Gastrocnemius medialis (tissue), 4 donors: ENCODE results near the gene CARD9. TPM values are rescaled to one million over a fixed set of nuclear protein-coding genes. Genes with fewer than 3 reads are reported as not detected.

Experiments used
- ATAC-seq, 2 donors: fragments of 150-250 bp; one replicate each; pipeline ENCODE4 v1.9.1; 2016
- DNase-seq, 2 donors: peaks; one replicate each; pipeline ENCODE4 v3.0.0-alpha.2; 2019
- H3K27ac ChIP-seq, 4 donors: fragments of 200-600 bp; sonication (generic); 1 replicate in 1 of 4; 2 replicates in 3 of 4; pipeline ENCODE4 v1.5.1; 2016 to 2018; ENCODE audit warnings: mild to moderate bottlenecking in 2 of 4, moderate library complexity in 1 of 4
- H3K27me3 ChIP-seq, 3 donors: fragments of 200-600 bp; sonication (generic) in 2 of 3; 1 replicate in 1 of 3; 2 replicates in 2 of 3; pipeline versions ENCODE4 v1.5.1 to v1.6.0; 2016 to 2019; ENCODE audit warnings: mild to moderate bottlenecking in 1 of 3, moderate library complexity in 1 of 3
- H3K36me3 ChIP-seq, 2 donors: fragments of 200-600 bp; sonication (generic) in 1 of 2; one replicate each; pipeline ENCODE4 v1.5.1; 2017 to 2018
- H3K4me1 ChIP-seq, 2 donors: fragments of 200-600 bp; sonication (generic) in 1 of 2; one replicate each; pipeline ENCODE4 v1.5.1; 2016 to 2017; ENCODE audit warnings: mild to moderate bottlenecking in 2 of 2
- H3K4me3 ChIP-seq, 4 donors: fragments of 200-600 bp; sonication (generic) in 3 of 4; 1 replicate in 1 of 4; 2 replicates in 3 of 4; pipeline ENCODE4 v1.5.1; 2016 to 2019; ENCODE audit warnings: mild to moderate bottlenecking in 2 of 4
- H3K9me3 ChIP-seq, 3 donors: fragments of 200-600 bp; sonication (generic) in 2 of 3; 1 replicate in 1 of 3; 2 replicates in 2 of 3; pipeline ENCODE4 v1.5.1; 2016 to 2019
- POLR2A ChIP-seq, 2 donors: fragments of 450-650 bp; IDR thresholded peaks; one replicate each; pipeline ENCODE4 v1.6.1; 2017; ENCODE audit warnings: antibody characterized with exemption in 2 of 2, mild to moderate bottlenecking in 2 of 2, moderate library complexity in 2 of 2
- in situ Hi-C, 4 donors: fragments of 200-750 bp; cut with MboI; loops; one replicate each; pipeline versions ENCODE4 v1.15.0 to v1.8.0; 2017; ENCODE audit warnings: low sequenced_read_pairs in 4 of 4
- intact Hi-C: fragments of 100-400 bp; cut with DNase I; formaldehyde crosslinking; loops from one replicate; pipeline ENCODE4 v1.15.1; 2023; ENCODE audit warnings: low total_unique reads
- total RNA-seq, 4 donors: library from RNA; depleted of rRNA; stranded (reverse); fragments of >200 nt; gene quantifications; one replicate each; pipeline versions ENCODE4 v1.1.0 to v1.2.3, GENCODE V29; 2016
- TF ChIP-seq, protein P1 (sequence below), 5 experiments: fragments of 450-650 bp in 3 of 5; fragments of 200-600 bp in 2 of 5; sonication (generic) in 2 of 5; IDR thresholded peaks in 4 of 5; conservative IDR thresholded peaks in 1 of 5; 1 replicate in 4 of 5; 2 replicates in 1 of 5; pipeline ENCODE4 v1.5.1; 2016 to 2019; ENCODE audit warnings: antibody characterized with exemption in 5 of 5, mild to moderate bottlenecking in 3 of 5, moderate library complexity in 3 of 5

Gene CARD9
- total RNA-seq, 4 donors from 2014 or later, result 0.34 to 1.2 (median 0.69) TPM

DNA sequence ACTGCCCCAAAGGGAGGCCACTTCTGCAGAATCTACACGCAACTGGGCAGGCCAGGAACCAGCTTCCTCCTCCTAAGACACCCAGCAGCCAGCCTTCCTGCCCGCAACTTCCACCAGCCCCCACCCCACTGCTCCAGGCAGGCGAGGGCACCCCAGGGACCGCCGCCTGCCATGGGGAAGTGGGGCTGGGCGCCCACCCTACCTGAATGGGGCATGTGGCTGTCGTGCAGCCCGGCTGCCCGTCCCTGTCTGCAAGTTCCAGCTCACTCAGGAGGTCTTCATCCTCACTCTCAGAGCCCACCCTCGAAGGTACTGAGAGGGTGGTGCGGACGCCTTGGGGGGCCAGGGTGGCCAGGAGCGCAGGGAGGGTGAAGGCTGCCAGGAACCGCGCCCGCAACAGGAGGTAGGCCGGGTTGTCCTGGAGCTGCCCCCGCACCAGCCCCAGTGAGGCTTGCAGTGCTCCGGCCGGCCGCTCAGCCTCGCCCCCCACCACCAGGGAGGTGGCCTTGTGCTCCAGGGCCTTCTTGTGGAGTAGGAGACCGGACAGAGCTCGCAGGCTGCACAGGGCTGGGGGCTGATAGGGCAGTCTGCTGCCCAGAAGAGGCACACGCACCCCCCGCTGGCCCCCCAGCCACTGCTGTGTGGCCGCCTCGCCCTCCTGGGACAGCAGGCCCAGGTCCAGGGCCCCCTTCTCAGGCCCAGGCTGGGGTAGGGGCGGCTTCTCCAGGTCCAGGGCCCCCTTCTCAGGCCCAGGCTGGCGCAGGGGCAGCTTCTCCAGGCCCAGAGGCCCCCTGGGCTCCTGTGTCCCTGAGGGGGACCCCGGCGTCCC, 4.1 kb upstream of the CARD9 start:
- H3K4me1 ChIP-seq, result no peaks in the 10 kb centered on the region
- peaks cover 0 to 35% of the 10 kb centered on the region in 2 donors for H3K36me3 ChIP-seq
- H3K4me3 ChIP-seq, result no peak overlapping the region
- ATAC-seq, result no peak
- intact Hi-C loops (no loop called here), in situ Hi-C loops (no loop called here)
- H3K27ac ChIP-seq, result no peak overlapping the region
- TF ChIP-seq POLR2A (IDR thresholded peaks at IDR 0.05), result no peak
- TF ChIP-seq, protein P1, sequence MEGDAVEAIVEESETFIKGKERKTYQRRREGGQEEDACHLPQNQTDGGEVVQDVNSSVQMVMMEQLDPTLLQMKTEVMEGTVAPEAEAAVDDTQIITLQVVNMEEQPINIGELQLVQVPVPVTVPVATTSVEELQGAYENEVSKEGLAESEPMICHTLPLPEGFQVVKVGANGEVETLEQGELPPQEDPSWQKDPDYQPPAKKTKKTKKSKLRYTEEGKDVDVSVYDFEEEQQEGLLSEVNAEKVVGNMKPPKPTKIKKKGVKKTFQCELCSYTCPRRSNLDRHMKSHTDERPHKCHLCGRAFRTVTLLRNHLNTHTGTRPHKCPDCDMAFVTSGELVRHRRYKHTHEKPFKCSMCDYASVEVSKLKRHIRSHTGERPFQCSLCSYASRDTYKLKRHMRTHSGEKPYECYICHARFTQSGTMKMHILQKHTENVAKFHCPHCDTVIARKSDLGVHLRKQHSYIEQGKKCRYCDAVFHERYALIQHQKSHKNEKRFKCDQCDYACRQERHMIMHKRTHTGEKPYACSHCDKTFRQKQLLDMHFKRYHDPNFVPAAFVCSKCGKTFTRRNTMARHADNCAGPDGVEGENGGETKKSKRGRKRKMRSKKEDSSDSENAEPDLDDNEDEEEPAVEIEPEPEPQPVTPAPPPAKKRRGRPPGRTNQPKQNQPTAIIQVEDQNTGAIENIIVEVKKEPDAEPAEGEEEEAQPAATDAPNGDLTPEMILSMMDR (IDR thresholded peaks at IDR 0.05 in 4 of 5, conservative IDR thresholded peaks at IDR 0.05 in 1 of 5), result no peak
- peaks cover 0 to 2% (median 0%) of the 10 kb centered on the region in 3 donors for H3K27me3 ChIP-seq
- H3K9me3 ChIP-seq, result no peaks in the 10 kb centered on the region
- DNase-seq, result no peak

GRCh38 chr9:136376457-136376856, 3.0 kb upstream of the CARD9 start:
- TF ChIP-seq, protein P1 (IDR thresholded peaks at IDR 0.05 in 4 of 5, conservative IDR thresholded peaks at IDR 0.05 in 1 of 5), result no peak
- TF ChIP-seq POLR2A (IDR thresholded peaks at IDR 0.05), result no peak
- in situ Hi-C loops, result no loop called here
- peaks cover 0 to 26% of the 10 kb centered on the region in 2 donors for H3K36me3 ChIP-seq
- no peak for DNase-seq
- no peak for ATAC-seq
- H3K27ac ChIP-seq, result no peak overlapping the region
- no peaks in the 10 kb centered on the region for H3K9me3 ChIP-seq
- intact Hi-C loops, result no loop called here
- H3K27me3 ChIP-seq, result peaks cover 0 to 5% (median 0%) of the 10 kb centered on the region in 3 donors
- no peak overlapping the region for H3K4me3 ChIP-seq
- H3K4me1 ChIP-seq, result no peaks in the 10 kb centered on the region

DNA sequence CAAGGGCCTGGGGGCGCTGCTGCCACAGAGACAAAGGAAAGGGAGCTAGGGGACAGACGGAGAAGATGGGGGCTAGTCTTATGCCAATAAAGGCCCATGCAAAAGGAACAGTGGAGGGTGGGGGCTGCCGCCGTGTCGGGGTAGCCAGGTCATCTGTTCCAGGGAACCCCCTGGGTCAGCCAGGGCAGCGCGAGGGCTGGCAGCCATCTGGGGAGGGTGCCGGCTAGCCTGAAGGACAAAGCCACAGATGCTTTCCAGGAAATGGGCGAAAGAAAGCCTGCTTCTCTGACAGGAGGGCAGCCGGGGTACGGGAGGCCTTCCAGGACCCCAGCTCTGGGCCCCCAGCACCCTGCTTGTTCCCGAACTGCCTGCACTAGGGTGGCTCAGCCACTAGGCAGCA, 1.6 kb upstream of the CARD9 start:
- TF ChIP-seq, protein P1 (IDR thresholded peaks at IDR 0.05 in 4 of 5, conservative IDR thresholded peaks at IDR 0.05 in 1 of 5), result no peak
- TF ChIP-seq POLR2A (IDR thresholded peaks at IDR 0.05), result no peak
- intact Hi-C loops, result no loop called here
- no peak for DNase-seq
- H3K27ac ChIP-seq, result no peak overlapping the region
- no peak overlapping the region for H3K4me3 ChIP-seq
- H3K27me3 ChIP-seq, result peaks cover 0 to 5% (median 0%) of the 10 kb centered on the region in 3 donors
- H3K36me3 ChIP-seq, result peaks cover 0 to 15% of the 10 kb centered on the region in 2 donors
- no peaks in the 10 kb centered on the region for H3K4me1 ChIP-seq
- in situ Hi-C loops, result no loop called here
- no peaks in the 10 kb centered on the region for H3K9me3 ChIP-seq
- no peak for ATAC-seq

DNA sequence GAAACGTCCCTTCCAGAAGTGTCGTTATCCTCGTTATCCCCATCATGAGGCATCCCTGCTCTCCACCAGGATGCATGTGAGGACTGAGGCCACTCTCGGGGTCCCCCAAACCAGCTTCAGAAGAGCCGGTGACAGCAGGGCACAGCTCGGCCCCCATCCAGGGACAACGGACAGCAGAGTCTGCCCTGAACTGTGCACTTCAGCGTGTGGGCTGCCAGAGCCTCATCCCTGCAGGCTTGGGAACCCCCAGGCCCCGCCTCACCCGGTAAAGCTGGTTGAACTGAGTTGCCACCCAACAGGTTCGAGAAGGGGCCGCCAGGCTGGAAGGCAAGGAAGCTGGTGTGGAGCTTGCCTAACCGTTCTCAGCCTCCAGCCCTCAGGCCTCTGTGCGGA, 710 bp upstream of the CARD9 start:
- no peak overlapping the region for H3K27ac ChIP-seq

More for the DNA sequence above, 710 bp upstream of the CARD9 start:
- Histone ChIP-seq H3K36me3 (peaks cover 0 to 6% of the 10 kb centered on the region in 2 donors), H3K4me1 (no peaks in the 10 kb centered on the region), H3K27me3 (peaks cover 0 to 5% (median 0%) of the 10 kb centered on the region in 3 donors), H3K4me3 (no peak overlapping the region), H3K9me3 (no peaks in the 10 kb centered on the region)
- no peak for ATAC-seq
- intact Hi-C loops, result no loop called here
- in situ Hi-C loops, result no loop called here
- DNase-seq, result no peak
- TF ChIP-seq POLR2A (IDR thresholded peaks at IDR 0.05), result no peak
- TF ChIP-seq, protein P1 (IDR thresholded peaks at IDR 0.05 in 4 of 5, conservative IDR thresholded peaks at IDR 0.05 in 1 of 5), result no peak
